ENCODE results near the gene MESD.

The MESD gene

GRCh38 chr15:80989518-80990478 is at the start of gene MESD:
Gene MESD (minus strand): TSS chr15:80989819. CDS start chr15:80989791, 28 bp downstream.
- no peaks in the 10 kb centered on the region for H3K36me3 ChIP-seq (ENCODE audit: control insufficient read depth, insufficient read depth, low read length)
- H3K9ac ChIP-seq (ENCODE audit: low read depth, low read length) = peak within 1 kb of the TSS; percentile 98
- peaks cover 18% of the 10 kb centered on the region for H3K4me1 ChIP-seq (ENCODE audit: control insufficient read depth, insufficient read depth, low read length)
- no peaks in the 10 kb centered on the region for H3K9me3 ChIP-seq (ENCODE audit: control insufficient read depth, insufficient read depth, low read length)
- H3K4me3 ChIP-seq (ENCODE audit: low read depth, low read length) = peak within 1 kb of the TSS; percentile 99
- no peaks in the 10 kb centered on the region for H3K27me3 ChIP-seq (ENCODE audit: control insufficient read depth, insufficient read depth, low read length)

DNA sequence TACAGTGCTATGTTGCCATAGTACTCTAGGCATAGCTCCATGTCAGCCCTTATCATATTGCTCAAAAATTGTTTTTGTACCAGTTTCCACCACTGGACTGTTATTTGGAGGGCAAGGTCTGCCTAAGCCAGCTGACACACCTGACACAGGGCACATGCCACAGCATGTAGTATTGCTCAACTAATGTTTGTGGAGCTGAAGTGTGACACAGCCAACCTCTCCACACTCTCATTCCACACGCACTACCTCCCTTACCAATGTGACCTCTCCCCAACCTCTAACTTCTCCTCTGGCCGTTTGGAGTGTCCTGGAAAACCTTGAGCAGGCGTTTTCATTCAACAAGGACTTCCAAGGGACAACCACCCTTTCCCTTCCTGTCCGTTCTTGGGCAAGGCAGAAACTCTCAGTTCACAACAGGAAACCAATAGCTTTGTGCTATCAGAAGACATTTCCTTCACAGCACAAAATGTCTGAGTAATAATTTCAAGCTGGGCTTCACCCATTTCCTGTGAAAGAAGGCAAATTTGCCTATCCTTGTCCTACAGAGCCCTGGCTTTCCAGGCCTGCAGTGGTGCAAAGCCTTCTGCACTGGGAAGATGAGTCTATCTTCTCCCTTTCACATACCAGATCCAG is 49.5 kb upstream of the MESD start:
- no peaks in the 10 kb centered on the region for H3K36me3 ChIP-seq (ENCODE audit: control insufficient read depth, insufficient read depth, low read length)
- H3K9ac ChIP-seq (ENCODE audit: low read depth, low read length) = no peak overlapping the region
- no peaks in the 10 kb centered on the region for H3K4me1 ChIP-seq (ENCODE audit: control insufficient read depth, insufficient read depth, low read length)
- H3K27me3 ChIP-seq (ENCODE audit: control insufficient read depth, insufficient read depth, low read length) = no peaks in the 10 kb centered on the region
- H3K9me3 ChIP-seq (ENCODE audit: control insufficient read depth, insufficient read depth, low read length) = no peaks in the 10 kb centered on the region
- no peak overlapping the region for H3K4me3 ChIP-seq (ENCODE audit: low read depth, low read length)

DNA sequence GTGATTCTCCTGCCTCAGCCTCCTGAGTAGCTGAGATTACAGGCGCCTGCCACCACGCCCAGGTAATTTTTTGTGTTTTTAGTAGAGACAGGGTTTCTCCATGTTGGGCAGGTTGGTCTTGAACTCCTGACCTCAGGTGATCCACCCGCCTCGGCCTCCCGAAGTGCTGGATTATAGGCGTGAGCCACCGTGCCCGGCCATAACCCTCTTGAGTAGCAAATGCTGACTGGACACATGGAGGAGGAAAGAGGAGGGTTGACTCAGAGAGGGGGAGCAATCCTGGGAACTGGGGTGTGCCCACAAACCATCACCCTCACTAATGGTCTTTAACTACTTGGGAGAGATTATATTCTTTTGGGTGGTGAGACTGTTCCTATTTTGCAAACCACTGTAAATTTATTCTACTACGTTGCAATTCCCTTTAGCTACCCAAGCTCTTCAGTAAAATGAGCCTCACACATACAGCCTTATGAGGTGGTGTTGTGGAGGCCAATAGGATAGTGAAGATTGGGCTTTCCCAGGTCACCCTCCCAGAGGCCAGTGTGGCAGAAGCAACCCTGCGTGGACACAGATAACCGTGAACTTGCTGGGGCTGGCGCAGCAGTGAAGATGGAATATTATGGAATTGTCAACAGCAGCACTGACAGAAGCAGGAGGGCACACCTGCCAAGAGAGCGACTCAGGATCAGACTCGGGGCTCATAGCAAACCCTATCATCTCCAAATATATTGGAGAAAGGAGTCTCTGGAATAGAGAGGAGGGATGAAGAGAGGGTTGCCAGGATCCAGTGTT is 48.5 kb upstream of the MESD start:
- Histone ChIP-seq H3K9me3 (ENCODE audit: control insufficient read depth, insufficient read depth, low read length) (no peaks in the 10 kb centered on the region), H3K4me1 (ENCODE audit: control insufficient read depth, insufficient read depth, low read length) (no peaks in the 10 kb centered on the region), H3K27me3 (ENCODE audit: control insufficient read depth, insufficient read depth, low read length) (no peaks in the 10 kb centered on the region), H3K36me3 (ENCODE audit: control insufficient read depth, insufficient read depth, low read length) (no peaks in the 10 kb centered on the region), H3K9ac (ENCODE audit: low read depth, low read length) (no peak overlapping the region), H3K4me3 (ENCODE audit: low read depth, low read length) (no peak overlapping the region)

DNA sequence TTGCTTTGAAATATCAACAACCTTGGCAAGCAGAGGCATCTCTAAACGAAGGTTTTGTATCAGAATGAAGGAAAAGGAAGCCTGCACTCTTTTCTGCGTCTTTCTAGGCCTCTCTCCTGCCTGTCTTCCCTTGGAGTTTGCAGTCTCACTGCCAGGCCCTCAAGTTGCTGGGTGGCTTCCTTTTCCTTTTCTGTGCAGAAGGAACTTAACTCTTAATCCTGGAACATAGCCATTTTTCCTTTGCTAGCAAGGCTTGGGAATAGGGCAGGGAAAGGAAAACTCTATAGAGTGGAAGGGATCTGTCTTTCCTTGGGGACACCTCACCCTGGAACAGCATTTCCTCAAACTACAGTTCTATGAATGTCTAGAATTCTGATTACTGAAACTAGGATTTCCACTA is 43.9 kb upstream of the MESD start:
- Histone ChIP-seq H3K4me3 (ENCODE audit: low read depth, low read length) (no peak overlapping the region), H3K9me3 (ENCODE audit: control insufficient read depth, insufficient read depth, low read length) (no peaks in the 10 kb centered on the region), H3K36me3 (ENCODE audit: control insufficient read depth, insufficient read depth, low read length) (no peaks in the 10 kb centered on the region), H3K9ac (ENCODE audit: low read depth, low read length) (no peak overlapping the region), H3K27me3 (ENCODE audit: control insufficient read depth, insufficient read depth, low read length) (no peaks in the 10 kb centered on the region), H3K4me1 (ENCODE audit: control insufficient read depth, insufficient read depth, low read length) (no peaks in the 10 kb centered on the region)

GRCh38 chr15:81032818-81033217 is 43.2 kb upstream of the MESD start:
- no peaks in the 10 kb centered on the region for H3K9me3 ChIP-seq (ENCODE audit: control insufficient read depth, insufficient read depth, low read length)
- no peaks in the 10 kb centered on the region for H3K27me3 ChIP-seq (ENCODE audit: control insufficient read depth, insufficient read depth, low read length)
- no peak overlapping the region for H3K9ac ChIP-seq (ENCODE audit: low read depth, low read length)
- no peak overlapping the region for H3K4me3 ChIP-seq (ENCODE audit: low read depth, low read length)
- H3K4me1 ChIP-seq (ENCODE audit: control insufficient read depth, insufficient read depth, low read length) = no peaks in the 10 kb centered on the region
- no peaks in the 10 kb centered on the region for H3K36me3 ChIP-seq (ENCODE audit: control insufficient read depth, insufficient read depth, low read length)

DNA sequence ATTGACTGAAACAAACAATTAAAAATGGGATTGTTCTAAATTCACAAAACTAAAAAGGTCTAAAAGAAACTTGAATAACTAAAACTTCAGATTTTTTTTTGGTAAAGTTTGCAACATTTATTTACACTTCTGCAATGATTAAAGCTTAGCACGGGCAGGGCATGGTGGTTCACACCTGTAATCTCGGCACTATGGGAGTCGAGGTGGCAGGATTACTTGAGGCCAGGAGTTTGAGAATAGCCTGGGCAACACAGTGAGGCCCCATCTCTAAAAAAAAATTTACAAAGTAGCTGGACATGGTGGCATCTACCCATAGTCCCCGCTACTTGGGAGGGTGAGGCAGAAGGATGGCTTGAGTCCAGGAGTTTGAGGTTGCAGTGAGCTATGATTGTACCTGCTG is 42.7 kb upstream of the MESD start:
- Histone ChIP-seq H3K27me3 (ENCODE audit: control insufficient read depth, insufficient read depth, low read length) (no peaks in the 10 kb centered on the region), H3K36me3 (ENCODE audit: control insufficient read depth, insufficient read depth, low read length) (no peaks in the 10 kb centered on the region), H3K9me3 (ENCODE audit: control insufficient read depth, insufficient read depth, low read length) (no peaks in the 10 kb centered on the region), H3K9ac (ENCODE audit: low read depth, low read length) (no peak overlapping the region), H3K4me1 (ENCODE audit: control insufficient read depth, insufficient read depth, low read length) (no peaks in the 10 kb centered on the region), H3K4me3 (ENCODE audit: low read depth, low read length) (no peak overlapping the region)

DNA sequence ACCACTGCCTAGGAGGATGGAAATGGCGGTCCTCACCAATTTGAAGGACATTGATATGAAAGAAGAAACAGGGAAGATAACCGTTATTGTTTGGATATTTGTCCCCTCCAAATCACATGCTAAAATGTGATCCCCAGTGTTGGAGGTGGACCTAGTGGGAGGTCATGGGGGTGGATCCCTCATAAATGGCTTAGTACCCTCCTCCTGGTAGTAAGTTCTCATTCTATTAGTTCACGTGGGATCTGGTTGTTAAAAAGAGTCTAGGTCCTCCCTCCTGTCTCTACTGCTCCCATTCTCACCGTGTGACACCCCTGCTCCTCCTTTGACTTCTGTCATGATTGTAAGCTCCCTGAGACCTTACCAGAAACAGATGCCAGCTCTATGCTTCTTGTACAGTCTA is 41.6 kb upstream of the MESD start:
- Histone ChIP-seq H3K9me3 (ENCODE audit: control insufficient read depth, insufficient read depth, low read length) (no peaks in the 10 kb centered on the region), H3K4me1 (ENCODE audit: control insufficient read depth, insufficient read depth, low read length) (no peaks in the 10 kb centered on the region)

DNA sequence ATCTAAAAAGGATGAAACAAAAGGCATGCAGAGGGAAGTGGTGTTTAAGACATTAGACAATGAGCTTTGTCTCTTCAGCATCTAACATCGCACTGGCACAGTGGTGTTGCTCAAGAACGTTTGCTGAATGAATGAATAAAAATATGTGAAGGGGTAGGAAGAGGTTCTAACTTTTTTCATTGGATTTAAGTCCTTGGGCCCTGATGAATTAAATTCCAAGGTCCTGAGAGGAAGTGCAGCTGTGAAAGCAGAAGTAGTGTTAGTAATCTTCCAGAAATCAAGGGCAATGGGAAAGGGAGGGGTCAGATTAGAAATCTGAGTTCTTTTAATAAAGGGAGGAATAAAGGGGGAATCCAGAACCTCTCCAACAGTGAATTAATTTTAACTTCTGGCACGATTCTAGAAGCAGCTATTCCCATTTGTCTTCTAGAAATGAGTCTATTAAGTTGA is 40.7 kb upstream of the MESD start:
- no peaks in the 10 kb centered on the region for H3K36me3 ChIP-seq (ENCODE audit: control insufficient read depth, insufficient read depth, low read length)
- H3K4me1 ChIP-seq (ENCODE audit: control insufficient read depth, insufficient read depth, low read length) = no peaks in the 10 kb centered on the region
- H3K9me3 ChIP-seq (ENCODE audit: control insufficient read depth, insufficient read depth, low read length) = no peaks in the 10 kb centered on the region
- H3K4me3 ChIP-seq (ENCODE audit: low read depth, low read length) = no peak overlapping the region
- no peak overlapping the region for H3K9ac ChIP-seq (ENCODE audit: low read depth, low read length)
- no peaks in the 10 kb centered on the region for H3K27me3 ChIP-seq (ENCODE audit: control insufficient read depth, insufficient read depth, low read length)

More for the DNA sequence above, 41.6 kb upstream of the MESD start:
- no peak overlapping the region for H3K9ac ChIP-seq (ENCODE audit: low read depth, low read length)
- H3K27me3 ChIP-seq (ENCODE audit: control insufficient read depth, insufficient read depth, low read length) = no peaks in the 10 kb centered on the region
- no peak overlapping the region for H3K4me3 ChIP-seq (ENCODE audit: low read depth, low read length)
- no peaks in the 10 kb centered on the region for H3K36me3 ChIP-seq (ENCODE audit: control insufficient read depth, insufficient read depth, low read length)

GRCh38 chr15:81029414-81030300 is 40.0 kb upstream of the MESD start:
- Histone ChIP-seq H3K27me3 (ENCODE audit: control insufficient read depth, insufficient read depth, low read length) (no peaks in the 10 kb centered on the region), H3K36me3 (ENCODE audit: control insufficient read depth, insufficient read depth, low read length) (no peaks in the 10 kb centered on the region), H3K9ac (ENCODE audit: low read depth, low read length) (no peak overlapping the region), H3K4me3 (ENCODE audit: low read depth, low read length) (no peak overlapping the region), H3K9me3 (ENCODE audit: control insufficient read depth, insufficient read depth, low read length) (no peaks in the 10 kb centered on the region), H3K4me1 (ENCODE audit: control insufficient read depth, insufficient read depth, low read length) (no peaks in the 10 kb centered on the region)

DNA sequence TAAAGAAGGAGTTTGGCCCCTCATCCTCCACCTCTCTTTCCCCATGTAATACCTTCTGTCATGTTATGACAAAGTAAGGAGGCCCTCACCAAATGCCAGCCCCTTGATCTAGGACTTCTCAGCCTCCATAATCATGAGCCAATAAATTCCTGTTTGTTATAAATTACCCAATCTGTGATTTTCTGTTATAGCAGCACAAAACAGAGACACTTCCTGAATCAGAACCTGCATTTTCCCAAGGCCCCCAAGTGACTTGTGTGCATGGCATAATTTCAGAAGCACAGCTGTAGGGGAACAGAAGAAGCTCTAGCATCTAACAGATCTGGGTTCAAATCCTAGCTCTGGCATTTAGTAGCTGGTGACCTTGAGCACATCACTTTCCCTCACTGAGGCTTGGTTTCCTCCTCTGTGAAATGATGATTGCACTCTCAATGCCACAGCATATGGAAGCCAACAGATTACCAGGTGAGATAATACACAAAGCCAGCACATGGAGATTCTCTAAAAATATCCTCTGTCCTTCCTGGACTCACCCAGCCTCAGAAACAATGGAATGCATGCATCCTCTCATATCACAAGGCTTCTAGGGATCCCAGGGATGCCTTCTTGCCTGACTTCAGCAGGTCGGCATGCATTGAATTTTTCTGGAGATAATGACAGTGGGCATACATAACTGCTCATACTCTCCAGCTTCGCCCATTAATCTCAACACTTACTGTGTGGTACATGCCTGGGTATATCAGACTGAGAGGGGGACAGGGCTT is 37.4 kb upstream of the MESD start:
- peaks cover 7% of the 10 kb centered on the region for H3K4me1 ChIP-seq (ENCODE audit: control insufficient read depth, insufficient read depth, low read length)
- H3K9me3 ChIP-seq (ENCODE audit: control insufficient read depth, insufficient read depth, low read length) = no peaks in the 10 kb centered on the region
- no peak overlapping the region for H3K9ac ChIP-seq (ENCODE audit: low read depth, low read length)
- H3K36me3 ChIP-seq (ENCODE audit: control insufficient read depth, insufficient read depth, low read length) = no peaks in the 10 kb centered on the region
- no peaks in the 10 kb centered on the region for H3K27me3 ChIP-seq (ENCODE audit: control insufficient read depth, insufficient read depth, low read length)
- no peak overlapping the region for H3K4me3 ChIP-seq (ENCODE audit: low read depth, low read length)

Measured in iPS-15b (cell line).